DND-41 (cell line): ENCODE results near the gene TOMM22.
"Not testable (repeated sequence)": the region's sequence is repeated elsewhere in the genome, so short reads cannot be mapped to it uniquely, and the experiment has no call there.

Source experiments
- ATAC-seq: fragments of 200-7000 bp; cut with Tn5 transposase; 3 replicates; pipeline ENCODE4 v1.9.1; 2021; ENCODE audit warnings: low read depth; ENCODE audit not compliant: insufficient read depth
- DNase-seq: peaks from one replicate; pipeline ENCODE4 v3.0.0-alpha.2; 2020
- H2AFZ ChIP-seq: 2 replicates; pipeline ENCODE4 v1.6.0; 2012; ENCODE audit warnings: low read depth, low read length
- H3K27ac ChIP-seq: 2 replicates; pipeline ENCODE4 v1.5.1; 2012; ENCODE audit warnings: low read length, inconsistent platforms
- H3K27me3 ChIP-seq: fragments of 200-600 bp; sonication (generic); 2 replicates; pipeline ENCODE4 v1.6.0; 2012; ENCODE audit warnings: low read length, mild to moderate bottlenecking, inconsistent platforms; ENCODE audit not compliant: insufficient read depth, poor library complexity
- H3K36me3 ChIP-seq: 2 replicates; pipeline ENCODE4 v1.5.1; 2012; ENCODE audit warnings: low read length, inconsistent platforms; ENCODE audit not compliant: insufficient read depth
- H3K4me1 ChIP-seq: 2 replicates; pipeline ENCODE4 v1.5.1; 2012; ENCODE audit warnings: mild to moderate bottlenecking, low read length; ENCODE audit not compliant: insufficient read depth
- H3K4me2 ChIP-seq: 2 replicates; pipeline ENCODE4 v1.6.0; 2012; ENCODE audit warnings: mild to moderate bottlenecking, moderate library complexity, low read length, inconsistent platforms; ENCODE audit not compliant: insufficient read depth
- H3K4me3 ChIP-seq, 2 experiments: fragments of 200-600 bp in 1 of 2; shearing (Covaris generic) in 1 of 2; 2 replicates each; pipeline ENCODE4 v1.5.1; 2012 to 2016; ENCODE audit warnings: inconsistent platforms in 2 of 2, low read length in 2 of 2, mild to moderate bottlenecking in 2 of 2, low read depth in 1 of 2, moderate library complexity in 1 of 2
- H3K79me2 ChIP-seq: 2 replicates; pipeline ENCODE4 v1.6.0; 2012; ENCODE audit warnings: low read length, inconsistent platforms; ENCODE audit not compliant: insufficient read depth
- H3K9ac ChIP-seq: 2 replicates; pipeline ENCODE4 v1.6.0; 2012; ENCODE audit warnings: low read depth, mild to moderate bottlenecking, inconsistent platforms, low read length, moderate library complexity
- H3K9me3 ChIP-seq: 2 replicates; pipeline ENCODE4 v1.5.1; 2012; ENCODE audit warnings: low read length, moderate library complexity, mild to moderate bottlenecking, inconsistent platforms; ENCODE audit not compliant: insufficient read depth, severe bottlenecking
- H4K20me1 ChIP-seq: 2 replicates; pipeline ENCODE4 v1.6.0; 2012; ENCODE audit warnings: low read length; ENCODE audit not compliant: insufficient read depth
- CTCF ChIP-seq: IDR thresholded peaks from 2 replicates; pipeline ENCODE4 v1.5.1; 2012; ENCODE audit warnings: borderline replicate concordance, low read length, moderate library complexity, mild to moderate bottlenecking; ENCODE audit not compliant: poor library complexity, severe bottlenecking; ENCODE audit errors: extremely low read depth
- EZH2 ChIP-seq: IDR thresholded peaks from 3 replicates; pipeline ENCODE4 v1.6.1; 2012; ENCODE audit warnings: borderline replicate concordance, low read depth, mild to moderate bottlenecking, moderate library complexity, low read length, inconsistent platforms; ENCODE audit not compliant: severe bottlenecking

Gene TOMM22

GRCh38 chr22:38638728-38639127, 43.0 kb upstream of the TOMM22 start:
- Histone ChIP-seq H3K79me2 (no peaks in the 10 kb centered on the region), H4K20me1 (no peaks in the 10 kb centered on the region), H3K27ac (no peak overlapping the region), H3K4me1 (no peaks in the 10 kb centered on the region), H3K4me2 (no peak overlapping the region), H3K9ac (no peak overlapping the region), H3K36me3 (no peaks in the 10 kb centered on the region), H2AFZ (no peak overlapping the region), H3K9me3 (no peaks in the 10 kb centered on the region), H3K27me3 (no peaks in the 10 kb centered on the region), H3K4me3 (no peak overlapping the region)
- ATAC-seq (no peak), DNase-seq (no peak)
- TF ChIP-seq EZH2 (no peak), CTCF (no peak)

GRCh38 chr22:38641476-38642040, 40.2 kb upstream of the TOMM22 start:
- H3K9me3 ChIP-seq = no peaks in the 10 kb centered on the region
- no peak overlapping the region for H2AFZ ChIP-seq
- H3K36me3 ChIP-seq = no peaks in the 10 kb centered on the region
- no peak for TF ChIP-seq CTCF
- no peak for TF ChIP-seq EZH2
- no peak overlapping the region for H3K4me3 ChIP-seq
- no peak overlapping the region for H3K27ac ChIP-seq
- ATAC-seq (no peak), DNase-seq (no peak)
- H3K27me3 ChIP-seq = no peaks in the 10 kb centered on the region
- H3K9ac ChIP-seq = no peak overlapping the region
- H3K4me1 ChIP-seq = no peaks in the 10 kb centered on the region
- H3K79me2 ChIP-seq = no peaks in the 10 kb centered on the region
- no peaks in the 10 kb centered on the region for H4K20me1 ChIP-seq
- no peak overlapping the region for H3K4me2 ChIP-seq

GRCh38 chr22:38644245-38644644, 37.5 kb upstream of the TOMM22 start:
- H2AFZ ChIP-seq, H3K4me1 ChIP-seq, H3K4me3 ChIP-seq, H3K27ac ChIP-seq, H3K9me3 ChIP-seq, H3K27me3 ChIP-seq, H4K20me1 ChIP-seq, DNase-seq, H3K36me3 ChIP-seq, H3K9ac ChIP-seq, H3K4me2 ChIP-seq, ATAC-seq, H3K79me2 ChIP-seq: not testable (repeated sequence)

- DNase-seq (no peak), ATAC-seq (no peak)
- no peak overlapping the region for H2AFZ ChIP-seq
- no peak overlapping the region for H3K4me3 ChIP-seq
- TF ChIP-seq EZH2 (no peak), CTCF (no peak)
- H3K4me2 ChIP-seq = no peak overlapping the region
- H4K20me1 ChIP-seq = no peaks in the 10 kb centered on the region
- H3K79me2 ChIP-seq = no peaks in the 10 kb centered on the region
- no peak overlapping the region for H3K9ac ChIP-seq
- H3K9me3 ChIP-seq = no peaks in the 10 kb centered on the region
- H3K36me3 ChIP-seq = no peaks in the 10 kb centered on the region
- H3K27ac ChIP-seq = no peak overlapping the region
- no peaks in the 10 kb centered on the region for H3K4me1 ChIP-seq
- H3K27me3 ChIP-seq = no peaks in the 10 kb centered on the region
Measured at GRCh38 chr22:38645430-38645829, 36.3 kb upstream of the TOMM22 start.
